Dendritic cell treated with granulocyte-macrophage colony-stimulating factor and Interleukin-4, amounts not matched to agents 40 ng/mL and 50 ng/mL, for 4 days (primary cell): Measurements from ENCODE around the gene HEATR9.

Experiments used
- H3K27ac Mint-ChIP-seq: one replicate; pipeline ENCODE4 v1.8.0; 2022; ENCODE audit warnings: mild to moderate bottlenecking, mixed read lengths
- H3K27me3 Mint-ChIP-seq: one replicate; pipeline ENCODE4 v1.8.0; 2022; ENCODE audit warnings: mild to moderate bottlenecking, mixed read lengths
- H3K36me3 Mint-ChIP-seq: one replicate; pipeline ENCODE4 v1.8.0; 2022; ENCODE audit warnings: low read depth, mixed read lengths
- H3K4me1 Mint-ChIP-seq: one replicate; pipeline ENCODE4 v1.8.0; 2022; ENCODE audit warnings: low read depth, mixed read lengths
- H3K4me3 Mint-ChIP-seq: one replicate; pipeline ENCODE4 v1.8.0; 2022; ENCODE audit warnings: mild to moderate bottlenecking, moderate library complexity, mixed read lengths
- H3K9me3 Mint-ChIP-seq: one replicate; pipeline ENCODE4 v1.8.0; 2022; ENCODE audit warnings: mixed read lengths
- intact Hi-C: fragments of 100-400 bp; cut with micrococcal nuclease; formaldehyde crosslinking; loops from one replicate; pipeline ENCODE4 v1.15.0; 2022

HEATR9 gene

GRCh38 chr17:35868737-35869136, at the start of gene HEATR9:
Gene HEATR9 (minus strand): TSS chr17:35868891. CDS start chr17:35868742, 149 bp downstream.
- no peaks in the 10 kb centered on the region for H3K36me3 Mint-ChIP-seq
- no peaks in the 10 kb centered on the region for H3K9me3 Mint-ChIP-seq
- H3K4me3 Mint-ChIP-seq, result no peak within 1 kb of the TSS
- H3K27me3 Mint-ChIP-seq, result no peaks in the 10 kb centered on the region
- H3K27ac Mint-ChIP-seq, result no peak within 1 kb of the TSS
- H3K4me1 Mint-ChIP-seq, result peaks cover 25% of the 10 kb centered on the region
- intact Hi-C loops, result no loop called here

- no peak overlapping the region for H3K27ac Mint-ChIP-seq
- no peaks in the 10 kb centered on the region for H3K4me1 Mint-ChIP-seq
- H3K4me3 Mint-ChIP-seq, result no peak overlapping the region
- intact Hi-C loops, result no loop called here
- no peaks in the 10 kb centered on the region for H3K9me3 Mint-ChIP-seq
- H3K36me3 Mint-ChIP-seq, result no peaks in the 10 kb centered on the region
- no peaks in the 10 kb centered on the region for H3K27me3 Mint-ChIP-seq
Measured at GRCh38 chr17:35917519-35918213, 49.0 kb upstream of the HEATR9 start.

GRCh38 chr17:35915153-35915964, 46.7 kb upstream of the HEATR9 start:
- intact Hi-C loops, result no loop called here
- no peaks in the 10 kb centered on the region for H3K36me3 Mint-ChIP-seq
- H3K27ac Mint-ChIP-seq, result no peak overlapping the region
- no peak overlapping the region for H3K4me3 Mint-ChIP-seq
- no peaks in the 10 kb centered on the region for H3K27me3 Mint-ChIP-seq
- no peaks in the 10 kb centered on the region for H3K9me3 Mint-ChIP-seq
- no peaks in the 10 kb centered on the region for H3K4me1 Mint-ChIP-seq

DNA sequence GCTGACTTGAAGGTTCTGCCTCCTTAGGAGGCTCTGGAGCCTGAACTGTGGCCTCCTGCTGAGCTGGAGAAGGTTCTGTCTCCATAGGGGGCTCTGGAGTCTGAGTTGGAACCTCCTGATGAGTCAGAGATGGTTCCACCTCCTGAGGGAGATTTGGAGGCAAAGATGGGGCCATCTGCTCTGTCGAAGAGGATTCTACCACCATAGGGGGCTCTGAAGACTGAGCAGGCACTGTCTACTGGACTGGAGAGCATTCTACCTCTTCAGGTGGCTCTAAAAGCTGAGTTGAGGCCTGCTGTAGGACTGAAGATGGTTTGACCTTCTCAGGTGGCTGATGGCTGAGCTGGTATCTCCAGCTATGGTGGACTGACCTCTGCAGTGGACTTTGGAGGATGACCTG, 45.7 kb upstream of the HEATR9 start:
- Mint-ChIP-seq H3K27ac (no peak overlapping the region), H3K4me1 (no peaks in the 10 kb centered on the region), H3K4me3 (no peak overlapping the region), H3K36me3 (no peaks in the 10 kb centered on the region), H3K9me3 (no peaks in the 10 kb centered on the region), H3K27me3 (no peaks in the 10 kb centered on the region)
- intact Hi-C loops, result no loop called here

DNA sequence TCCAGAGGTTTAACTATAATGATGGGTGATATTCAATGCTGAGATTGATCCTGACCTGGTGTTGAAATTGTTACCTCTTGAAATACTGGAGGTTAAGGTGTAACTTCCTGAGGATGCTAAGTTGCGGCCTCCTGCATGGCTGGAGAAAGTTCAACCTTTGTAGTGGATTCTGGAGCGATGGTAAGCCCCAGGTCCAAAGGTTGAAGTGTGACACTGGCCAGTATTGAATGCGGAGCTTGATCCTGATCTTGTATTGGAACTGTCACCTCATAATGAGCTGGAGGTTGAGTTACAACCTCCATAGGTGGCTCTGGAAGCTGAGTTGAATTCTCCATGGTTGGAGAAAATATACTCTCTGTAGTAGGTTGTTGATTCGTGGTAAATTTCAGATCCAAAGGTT, 44.9 kb upstream of the HEATR9 start:
- no peaks in the 10 kb centered on the region for H3K27me3 Mint-ChIP-seq
- H3K36me3 Mint-ChIP-seq, result no peaks in the 10 kb centered on the region
- intact Hi-C loops, result no loop called here
- H3K4me3 Mint-ChIP-seq, result no peak overlapping the region
- H3K9me3 Mint-ChIP-seq, result no peaks in the 10 kb centered on the region
- no peaks in the 10 kb centered on the region for H3K4me1 Mint-ChIP-seq
- no peak overlapping the region for H3K27ac Mint-ChIP-seq

- Mint-ChIP-seq H3K4me1 (no peaks in the 10 kb centered on the region), H3K27ac (no peak overlapping the region)
Measured at GRCh38 chr17:35912942-35913341, 44.3 kb upstream of the HEATR9 start.

GRCh38 chr17:35912339-35912912, 43.7 kb upstream of the HEATR9 start:
- H3K36me3 Mint-ChIP-seq, result no peaks in the 10 kb centered on the region
- H3K27ac Mint-ChIP-seq, result no peak overlapping the region
- no peaks in the 10 kb centered on the region for H3K4me1 Mint-ChIP-seq
- intact Hi-C loops, result no loop called here
- no peaks in the 10 kb centered on the region for H3K9me3 Mint-ChIP-seq
- no peaks in the 10 kb centered on the region for H3K27me3 Mint-ChIP-seq
- H3K4me3 Mint-ChIP-seq, result no peak overlapping the region

More at GRCh38 chr17:35912942-35913341, 44.3 kb upstream of the HEATR9 start:
- Mint-ChIP-seq H3K9me3 (no peaks in the 10 kb centered on the region), H3K36me3 (no peaks in the 10 kb centered on the region), H3K4me3 (no peak overlapping the region), H3K27me3 (no peaks in the 10 kb centered on the region)
- intact Hi-C loops, result no loop called here

- no peaks in the 10 kb centered on the region for H3K27me3 Mint-ChIP-seq
- no peak overlapping the region for H3K4me3 Mint-ChIP-seq
- H3K27ac Mint-ChIP-seq, result no peak overlapping the region
- H3K9me3 Mint-ChIP-seq, result no peaks in the 10 kb centered on the region
- intact Hi-C loops, result no loop called here
- no peaks in the 10 kb centered on the region for H3K4me1 Mint-ChIP-seq
- no peaks in the 10 kb centered on the region for H3K36me3 Mint-ChIP-seq
Measured at GRCh38 chr17:35909408-35909807, 40.7 kb upstream of the HEATR9 start.

- intact Hi-C loops, result no loop called here
Measured at GRCh38 chr17:35907691-35908090, 39.0 kb upstream of the HEATR9 start.

GRCh38 chr17:35906926-35907637, 38.4 kb upstream of the HEATR9 start:
- no peaks in the 10 kb centered on the region for H3K27me3 Mint-ChIP-seq
- no peaks in the 10 kb centered on the region for H3K4me1 Mint-ChIP-seq
- H3K36me3 Mint-ChIP-seq, result no peaks in the 10 kb centered on the region
- H3K27ac Mint-ChIP-seq, result no peak overlapping the region
- intact Hi-C loops, result no loop called here
- no peak overlapping the region for H3K4me3 Mint-ChIP-seq
- no peaks in the 10 kb centered on the region for H3K9me3 Mint-ChIP-seq

More at GRCh38 chr17:35907691-35908090, 39.0 kb upstream of the HEATR9 start:
- H3K9me3 Mint-ChIP-seq, result no peaks in the 10 kb centered on the region
- H3K36me3 Mint-ChIP-seq, result no peaks in the 10 kb centered on the region
- no peaks in the 10 kb centered on the region for H3K4me1 Mint-ChIP-seq
- H3K4me3 Mint-ChIP-seq, result no peak overlapping the region
- no peaks in the 10 kb centered on the region for H3K27me3 Mint-ChIP-seq
- H3K27ac Mint-ChIP-seq, result no peak overlapping the region

DNA sequence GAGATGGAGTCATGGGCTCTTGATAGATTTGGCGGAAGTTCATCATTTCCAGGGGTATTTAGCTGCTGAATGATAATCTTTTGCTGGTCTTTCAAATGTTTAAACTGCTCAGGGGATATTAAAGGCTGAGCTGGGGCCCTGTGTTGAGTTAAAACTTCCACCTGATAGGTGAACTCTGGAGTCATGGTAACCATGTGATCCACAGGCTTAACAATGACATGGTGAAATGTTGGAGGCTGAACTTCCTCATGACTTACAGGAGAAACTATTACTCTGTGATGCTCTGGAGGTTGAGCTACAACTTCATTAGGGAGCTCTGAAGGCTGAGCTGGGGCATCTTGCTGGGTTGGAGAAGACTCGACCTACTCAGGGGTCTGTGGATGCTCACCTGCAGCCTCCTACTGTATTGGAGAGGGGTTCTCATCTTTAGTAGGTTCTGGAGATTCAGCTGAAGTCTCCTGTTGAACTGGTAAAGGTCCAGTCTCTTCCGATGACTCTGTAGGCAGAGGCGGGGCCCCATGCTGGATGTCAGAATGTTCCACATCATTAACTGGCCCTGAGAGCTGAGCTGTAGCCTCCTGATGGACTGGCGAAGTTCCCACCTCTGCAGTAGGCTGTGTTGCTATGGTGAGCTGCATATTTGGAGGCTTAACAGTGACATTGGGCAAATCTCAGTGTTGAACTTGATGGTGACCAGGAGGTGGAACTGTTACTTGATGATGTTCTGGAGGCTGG, 37.7 kb upstream of the HEATR9 start:
- H3K4me3 Mint-ChIP-seq, result no peak overlapping the region

GRCh38 chr17:35903451-35903850, 34.8 kb upstream of the HEATR9 start:
- H3K27me3 Mint-ChIP-seq, result no peaks in the 10 kb centered on the region
- intact Hi-C loops, result no loop called here
- H3K4me3 Mint-ChIP-seq, result no peak overlapping the region
- H3K4me1 Mint-ChIP-seq, result peaks cover 13% of the 10 kb centered on the region
- H3K36me3 Mint-ChIP-seq, result no peaks in the 10 kb centered on the region
- H3K9me3 Mint-ChIP-seq, result no peaks in the 10 kb centered on the region
- no peak overlapping the region for H3K27ac Mint-ChIP-seq

More for the DNA sequence above, 37.7 kb upstream of the HEATR9 start:
- intact Hi-C loops, result no loop called here
- Mint-ChIP-seq H3K27me3 (no peaks in the 10 kb centered on the region), H3K27ac (no peak overlapping the region), H3K36me3 (no peaks in the 10 kb centered on the region), H3K9me3 (no peaks in the 10 kb centered on the region), H3K4me1 (no peaks in the 10 kb centered on the region)

- Mint-ChIP-seq H3K27me3 (no peaks in the 10 kb centered on the region), H3K4me3 (no peak overlapping the region), H3K4me1 (peaks cover 22% of the 10 kb centered on the region), H3K27ac (no peak overlapping the region), H3K9me3 (no peaks in the 10 kb centered on the region), H3K36me3 (no peaks in the 10 kb centered on the region)
- intact Hi-C loops, result no loop called here
Measured at GRCh38 chr17:35901631-35902175, 33.0 kb upstream of the HEATR9 start.
